Caco-2 (cell line): Measurements from ENCODE around the gene ORAI3. TPM values are rescaled to one million over a fixed set of nuclear protein-coding genes. Genes with fewer than 3 reads are reported as not detected.

Source experiments
- BruUV-seq: library from RNA; stranded (reverse); fragments of 400-500 nt; replicated peaks from 2 replicates; lab custom pipeline; 2021; lab: Mats Ljungman, UMichigan
- CTCF ChIA-PET: fragments of 300-600 bp; sonication (Branson Sonifier 250); formaldehyde crosslinking; loops from one replicate; lab custom pipeline; 2022; ENCODE audit warnings: antibody characterized with exemption; lab: Charles Lee
- POLR2A ChIA-PET: fragments of 300-600 bp; sonication (Branson Sonifier 250); formaldehyde crosslinking; loops from one replicate; lab custom pipeline; 2022; ENCODE audit warnings: antibody characterized with exemption; lab: Charles Lee
- DNase-seq, 2 experiments: peaks; one replicate each; pipeline versions ENCODE4 v3.0.0 to v3.0.0-alpha.2; 2020 to 2022
- H3K27me3 ChIP-seq: replicated peaks from 2 replicates; pipeline ENCODE4 v1.6.0; 2011; ENCODE audit warnings: low read length; ENCODE audit not compliant: control insufficient read depth, insufficient read depth
- H3K36me3 ChIP-seq: 2 replicates; pipeline ENCODE4 v1.5.1; 2011; ENCODE audit warnings: low read length; ENCODE audit not compliant: control insufficient read depth, insufficient read depth
- H3K4me1 ChIP-seq: fragments of 250-450 bp; sonication (Bioruptor Pico); 2 replicates; pipeline ENCODE4 v1.5.1; 2020; ENCODE audit warnings: mild to moderate bottlenecking
- H3K4me3 ChIP-seq: 2 replicates; pipeline ENCODE4 v1.5.1; 2011; ENCODE audit warnings: low read depth, mild to moderate bottlenecking, control low read depth, low read length
- H3K9me3 ChIP-seq: fragments of 250-450 bp; sonication (Bioruptor Pico); 2 replicates; pipeline ENCODE4 v1.5.1; 2020; ENCODE audit warnings: mild to moderate bottlenecking, moderate library complexity
- H3K27ac Mint-ChIP-seq: one replicate; pipeline ENCODE4 v1.8.0; 2022; ENCODE audit warnings: mixed read lengths; ENCODE audit not compliant: unreplicated experiment
- H3K27me3 Mint-ChIP-seq: one replicate; pipeline ENCODE4 v1.8.0; 2022; ENCODE audit warnings: mixed read lengths; ENCODE audit not compliant: insufficient read depth, unreplicated experiment
- H3K36me3 Mint-ChIP-seq: one replicate; pipeline ENCODE4 v1.8.0; 2022; ENCODE audit warnings: mild to moderate bottlenecking, mixed read lengths; ENCODE audit not compliant: insufficient read depth, unreplicated experiment
- H3K4me1 Mint-ChIP-seq: one replicate; pipeline ENCODE4 v1.8.0; 2022; ENCODE audit warnings: low read depth, mixed read lengths; ENCODE audit not compliant: unreplicated experiment
- H3K4me3 Mint-ChIP-seq: one replicate; pipeline ENCODE4 v1.8.0; 2022; ENCODE audit warnings: mild to moderate bottlenecking, moderate library complexity, mixed read lengths; ENCODE audit not compliant: unreplicated experiment
- H3K9me3 Mint-ChIP-seq: one replicate; pipeline ENCODE4 v1.8.0; 2022; ENCODE audit warnings: mixed read lengths; ENCODE audit not compliant: unreplicated experiment
- intact Hi-C: fragments of 100-400 bp; cut with micrococcal nuclease; formaldehyde crosslinking; loops from one replicate; pipeline ENCODE4 v1.10.0; 2022; ENCODE audit not compliant: unreplicated experiment
- total RNA-seq: library from RNA; stranded (reverse); gene quantifications from 2 replicates; pipeline ENCODE4 v1.2.3, GENCODE V29; 2022
- TF ChIP-seq, protein P1 (sequence below), 2 experiments: fragments of 200-600 bp in 1 of 2; IDR thresholded peaks; 1 replicate in 1 of 2; 2 replicates in 1 of 2; pipeline versions ENCODE4 v1.5.1 to v1.8.0; 2011 to 2022; ENCODE audit warnings: antibody characterized with exemption in 1 of 2, control low read depth in 1 of 2, inconsistent platforms in 1 of 2, low read depth in 1 of 2, low read length in 1 of 2, mild to moderate bottlenecking in 1 of 2, moderate library complexity in 1 of 2; ENCODE audit not compliant: insufficient read depth in 1 of 2, severe bottlenecking in 1 of 2, unreplicated experiment in 1 of 2

The ORAI3 gene
- total RNA-seq, 1 experiment from 2014 or later, result 4.7 TPM

DNA sequence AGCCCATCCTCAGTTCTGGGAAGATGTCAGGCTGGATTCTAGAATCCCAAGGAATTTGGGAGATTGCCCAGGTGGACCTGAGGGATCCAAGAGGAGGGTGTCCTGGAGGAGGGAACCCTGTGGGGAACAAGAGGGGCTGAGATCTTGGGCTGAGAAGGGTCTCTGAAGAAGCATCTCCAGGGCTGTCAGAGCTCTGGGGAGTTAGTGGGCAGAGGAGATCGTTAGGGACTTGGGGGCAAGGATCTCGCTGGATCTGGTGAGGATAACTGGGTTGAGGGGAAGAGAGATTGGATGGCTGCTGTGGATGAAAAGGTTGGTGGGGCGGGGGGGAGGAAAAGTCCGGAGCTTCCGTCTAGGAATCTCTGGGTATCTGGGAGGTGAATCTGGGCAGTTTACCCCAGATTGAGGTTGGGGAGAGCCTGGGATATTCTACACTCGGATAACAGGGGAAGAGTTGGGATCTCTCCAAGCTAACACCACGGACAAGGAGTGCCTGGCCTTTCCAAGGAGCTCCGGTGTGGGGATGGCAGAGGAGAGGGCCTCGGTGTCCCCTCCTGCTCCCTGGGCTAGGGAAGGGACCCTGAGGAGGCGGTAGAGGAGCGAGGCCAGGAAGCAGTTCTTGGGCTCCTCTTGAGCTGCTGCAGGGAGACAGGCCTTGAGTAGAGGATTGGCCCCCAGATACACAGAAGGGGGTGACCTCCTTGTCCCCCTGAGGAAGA is 23.8 kb upstream of the ORAI3 start:
- Histone ChIP-seq H3K9me3 (no peaks in the 10 kb centered on the region), H3K4me1 (no peaks in the 10 kb centered on the region), H3K27me3 (no peaks in the 10 kb centered on the region), H3K4me3 (peak overlapping the region; percentile 49), H3K36me3 (peaks cover 1% of the 10 kb centered on the region; the same call in 1 of the 2 replicates)
- DNase-seq, result no peak
- Mint-ChIP-seq H3K9me3 (no peaks in the 10 kb centered on the region), H3K36me3 (peaks cover 18% of the 10 kb centered on the region), H3K4me1 (no peaks in the 10 kb centered on the region), H3K27me3 (no peaks in the 10 kb centered on the region), H3K4me3 (peak overlapping the region; percentile 89), H3K27ac (peak overlapping the region; percentile 87)
- intact Hi-C loops, result loop anchor here (10.0 kb wide), 1 partner anchor 270 kb away; the partner anchor contains the start of genes FBRS and PRR14
- ChIA-PET CTCF (no interaction called here), POLR2A (no interaction called here)
- TF ChIP-seq, protein P1, sequence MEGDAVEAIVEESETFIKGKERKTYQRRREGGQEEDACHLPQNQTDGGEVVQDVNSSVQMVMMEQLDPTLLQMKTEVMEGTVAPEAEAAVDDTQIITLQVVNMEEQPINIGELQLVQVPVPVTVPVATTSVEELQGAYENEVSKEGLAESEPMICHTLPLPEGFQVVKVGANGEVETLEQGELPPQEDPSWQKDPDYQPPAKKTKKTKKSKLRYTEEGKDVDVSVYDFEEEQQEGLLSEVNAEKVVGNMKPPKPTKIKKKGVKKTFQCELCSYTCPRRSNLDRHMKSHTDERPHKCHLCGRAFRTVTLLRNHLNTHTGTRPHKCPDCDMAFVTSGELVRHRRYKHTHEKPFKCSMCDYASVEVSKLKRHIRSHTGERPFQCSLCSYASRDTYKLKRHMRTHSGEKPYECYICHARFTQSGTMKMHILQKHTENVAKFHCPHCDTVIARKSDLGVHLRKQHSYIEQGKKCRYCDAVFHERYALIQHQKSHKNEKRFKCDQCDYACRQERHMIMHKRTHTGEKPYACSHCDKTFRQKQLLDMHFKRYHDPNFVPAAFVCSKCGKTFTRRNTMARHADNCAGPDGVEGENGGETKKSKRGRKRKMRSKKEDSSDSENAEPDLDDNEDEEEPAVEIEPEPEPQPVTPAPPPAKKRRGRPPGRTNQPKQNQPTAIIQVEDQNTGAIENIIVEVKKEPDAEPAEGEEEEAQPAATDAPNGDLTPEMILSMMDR (IDR thresholded peaks at IDR 0.05; ENCODE audit: insufficient read depth in 1 of 2, low read depth in 1 of 2, low read length in 1 of 2, severe bottlenecking in 1 of 2, unreplicated experiment in 1 of 2), result no peak
- no TSS peak for BruUV-seq

DNA sequence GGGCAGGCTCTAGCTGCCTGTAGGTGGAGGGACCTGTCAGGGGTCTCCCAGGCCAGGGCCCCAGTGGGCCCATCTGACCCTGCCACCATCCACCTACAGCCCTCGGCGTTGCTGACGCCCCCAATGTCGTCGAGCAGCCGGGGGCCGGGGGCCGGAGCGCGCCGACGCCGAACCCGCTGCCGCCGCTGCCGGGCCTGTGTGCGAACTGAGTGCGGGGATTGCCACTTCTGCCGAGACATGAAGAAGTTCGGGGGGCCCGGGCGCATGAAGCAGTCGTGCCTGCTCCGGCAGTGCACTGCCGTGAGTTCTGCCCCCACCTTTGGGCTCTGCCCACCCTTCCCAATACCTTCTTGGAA is 23.3 kb upstream of the ORAI3 start:
- no peaks in the 10 kb centered on the region for H3K27me3 ChIP-seq
- H3K4me3 Mint-ChIP-seq, result peak overlapping the region; percentile 37
- H3K4me1 ChIP-seq, result no peaks in the 10 kb centered on the region
- H3K27me3 Mint-ChIP-seq, result no peaks in the 10 kb centered on the region
- peaks cover 1% of the 10 kb centered on the region; the same call in 1 of the 2 replicates for H3K36me3 ChIP-seq
- H3K4me3 ChIP-seq, result no peak overlapping the region
- intact Hi-C loops, result loop anchor here (10.0 kb wide), 1 partner anchor 271 kb away; the partner anchor contains the start of genes FBRS and PRR14
- DNase-seq, result no peak
- H3K9me3 Mint-ChIP-seq, result no peaks in the 10 kb centered on the region
- no peaks in the 10 kb centered on the region for H3K9me3 ChIP-seq
- no peak overlapping the region for H3K27ac Mint-ChIP-seq
- TF ChIP-seq, protein P1 (IDR thresholded peaks at IDR 0.05; ENCODE audit: insufficient read depth in 1 of 2, low read depth in 1 of 2, low read length in 1 of 2, severe bottlenecking in 1 of 2, unreplicated experiment in 1 of 2), result no peak
- no peaks in the 10 kb centered on the region for H3K4me1 Mint-ChIP-seq
- ChIA-PET POLR2A (no interaction called here), CTCF (no interaction called here)
- BruUV-seq, result no TSS peak
- peaks cover 18% of the 10 kb centered on the region for H3K36me3 Mint-ChIP-seq

DNA sequence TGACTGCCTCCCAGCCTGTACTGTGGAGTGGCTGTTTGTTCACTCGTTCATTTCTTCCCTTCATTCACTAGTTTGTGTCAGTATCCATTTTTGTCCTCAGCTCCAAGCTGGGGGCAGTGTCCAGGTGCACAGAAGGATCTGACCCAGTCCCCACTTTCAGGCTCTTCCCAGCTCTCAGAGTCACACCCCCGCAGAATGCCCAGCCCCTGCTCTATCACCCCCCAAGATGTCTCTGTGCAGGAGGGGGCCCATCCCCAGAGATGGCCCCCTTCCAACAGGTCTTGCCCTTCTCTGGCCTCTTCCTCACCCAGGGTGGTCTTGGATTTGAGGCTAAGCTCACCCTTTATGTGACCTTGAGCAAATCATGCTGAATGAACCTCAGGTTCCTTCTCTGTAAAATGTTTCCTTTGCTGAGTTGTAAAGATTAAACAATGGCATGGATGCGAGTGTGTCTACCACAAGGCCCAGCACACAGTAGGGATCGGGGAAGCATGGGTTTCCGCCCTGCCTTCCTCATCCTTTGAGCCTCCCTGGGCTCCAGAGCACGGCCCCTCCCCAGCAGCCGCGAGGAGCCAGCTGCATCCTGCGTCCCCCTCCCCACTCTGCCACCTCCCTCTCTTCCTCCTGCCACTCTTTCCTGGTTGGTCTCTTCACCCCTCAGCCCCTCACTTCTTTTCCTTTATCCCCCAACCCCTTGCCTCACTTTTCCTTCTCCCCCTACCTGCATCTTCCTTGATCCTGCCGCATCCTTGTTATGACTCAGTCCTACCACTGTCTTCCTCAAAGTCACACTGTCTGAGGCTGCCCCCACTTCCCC is 22.7 kb upstream of the ORAI3 start:
- ChIA-PET POLR2A (no interaction called here), CTCF (no interaction called here)
- Mint-ChIP-seq H3K27me3 (no peaks in the 10 kb centered on the region), H3K4me3 (peak overlapping the region; percentile 37), H3K4me1 (no peaks in the 10 kb centered on the region), H3K27ac (no peak overlapping the region), H3K9me3 (no peaks in the 10 kb centered on the region), H3K36me3 (peaks cover 21% of the 10 kb centered on the region)
- intact Hi-C loops, result loop anchor here (10.0 kb wide), 1 partner anchor 271 kb away; the partner anchor contains the start of genes FBRS and PRR14
- Histone ChIP-seq H3K36me3 (peaks cover 1% of the 10 kb centered on the region; the same call in 1 of the 2 replicates), H3K4me3 (no peak overlapping the region), H3K4me1 (no peaks in the 10 kb centered on the region), H3K27me3 (no peaks in the 10 kb centered on the region), H3K9me3 (no peaks in the 10 kb centered on the region)
- no peak for DNase-seq
- TF ChIP-seq, protein P1 (IDR thresholded peaks at IDR 0.05; ENCODE audit: insufficient read depth in 1 of 2, low read depth in 1 of 2, low read length in 1 of 2, severe bottlenecking in 1 of 2, unreplicated experiment in 1 of 2), result no peak
- BruUV-seq, result no TSS peak
